ENCODE data around the gene BNIP1.

Gene BNIP1

DNA sequence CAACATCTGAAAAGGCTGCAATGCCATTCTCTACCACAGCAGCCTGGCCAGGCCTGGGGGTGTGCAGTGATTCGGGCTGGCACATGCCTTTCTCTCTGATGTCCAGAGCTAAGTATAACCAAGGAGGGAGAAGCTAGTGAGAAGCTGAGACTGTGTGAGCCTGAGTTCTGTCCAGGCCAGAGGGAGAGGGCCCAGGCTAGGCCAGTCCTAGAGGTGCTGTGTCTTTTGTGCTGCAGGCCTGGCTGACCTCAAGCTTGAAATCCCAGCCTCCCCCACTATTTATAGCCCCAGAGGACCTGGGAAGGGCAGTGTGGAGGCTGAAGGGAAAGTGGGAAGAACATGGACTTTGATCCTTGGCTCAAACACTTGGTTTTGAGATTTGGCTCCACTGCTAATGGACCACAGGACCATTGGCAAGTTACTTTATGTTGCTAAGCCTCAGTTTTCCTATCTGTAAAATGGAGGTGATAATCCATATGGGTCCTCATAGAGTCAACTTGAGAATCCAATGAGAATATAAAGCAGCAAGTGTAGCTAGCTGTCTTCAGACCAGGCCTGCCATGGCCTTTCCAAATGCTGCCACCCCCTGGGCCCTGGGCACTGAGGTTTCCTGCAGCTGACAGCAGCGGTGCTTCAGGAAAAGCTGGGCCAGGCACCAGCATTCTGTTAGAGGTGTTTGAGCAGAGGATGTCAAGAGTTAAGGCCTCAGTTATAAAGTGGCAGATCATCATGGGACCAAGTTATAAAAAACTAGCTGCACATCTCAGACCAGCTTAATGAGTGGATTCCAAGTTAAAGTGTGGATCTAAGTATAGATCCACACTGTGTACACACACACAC is 21.1 kb downstream of the BNIP1 start:
- Histone ChIP-seq H4K20me1 (ENCODE audit: insufficient read depth, low read length, poor library complexity, severe bottlenecking) (no peaks in the 10 kb centered on the region), H3K79me2 (ENCODE audit: insufficient read depth, low read length) (no peaks in the 10 kb centered on the region), H3K36me3 (ENCODE audit: insufficient read depth, low read length) (no peaks in the 10 kb centered on the region), H2AFZ (ENCODE audit: low read length) (no peak overlapping the region), H3F3A (ENCODE audit: low read depth) (no peaks in the 10 kb centered on the region), H3K4me3 (ENCODE audit: low read length, poor library complexity, severe bottlenecking) (no peak overlapping the region), H3K9ac (ENCODE audit: low read depth, low read length, poor library complexity, severe bottlenecking) (no peak overlapping the region), H3K4me2 (ENCODE audit: low read depth, low read length, poor library complexity, severe bottlenecking) (no peak overlapping the region), H3K4me1 (ENCODE audit: insufficient read depth, low read length, poor library complexity, severe bottlenecking) (no peaks in the 10 kb centered on the region), H3K27me3 (ENCODE audit: insufficient read depth, low read length, poor library complexity, severe bottlenecking) (no peaks in the 10 kb centered on the region), H3K9me2 (replicated peaks; ENCODE audit: low read depth, low read length) (no peaks in the 10 kb centered on the region), H3K9me3 (ENCODE audit: insufficient read depth, low read depth, low read length) (no peaks in the 10 kb centered on the region)
- TF ChIP-seq EZH2phosphoT487 (IDR thresholded peaks at IDR 0.05; ENCODE audit: borderline replicate concordance) = no peak
- TF ChIP-seq CTCF (conservative IDR thresholded peaks at IDR 0.05; ENCODE audit: low read length) = no peak

GRCh38 chr5:173172166-173172565 is 27.8 kb downstream of the BNIP1 start:
- no peak overlapping the region for H3K9ac ChIP-seq (ENCODE audit: low read depth, low read length, poor library complexity, severe bottlenecking)
- H3F3A ChIP-seq (ENCODE audit: low read depth) = no peaks in the 10 kb centered on the region
- H3K9me3 ChIP-seq (ENCODE audit: insufficient read depth, low read depth, low read length) = no peaks in the 10 kb centered on the region
- no peaks in the 10 kb centered on the region for H3K36me3 ChIP-seq (ENCODE audit: insufficient read depth, low read length)
- no peak overlapping the region for H3K4me2 ChIP-seq (ENCODE audit: low read depth, low read length, poor library complexity, severe bottlenecking)
- no peaks in the 10 kb centered on the region for H3K27me3 ChIP-seq (ENCODE audit: insufficient read depth, low read length, poor library complexity, severe bottlenecking)
- H2AFZ ChIP-seq (ENCODE audit: low read length) = no peak overlapping the region
- no peaks in the 10 kb centered on the region for H3K79me2 ChIP-seq (ENCODE audit: insufficient read depth, low read length)
- H3K4me1 ChIP-seq (ENCODE audit: insufficient read depth, low read length, poor library complexity, severe bottlenecking) = no peaks in the 10 kb centered on the region
- TF ChIP-seq CTCF (conservative IDR thresholded peaks at IDR 0.05; ENCODE audit: low read length) = no peak
- no peak for TF ChIP-seq EZH2phosphoT487 (IDR thresholded peaks at IDR 0.05; ENCODE audit: borderline replicate concordance)
- no peak overlapping the region for H3K4me3 ChIP-seq (ENCODE audit: low read length, poor library complexity, severe bottlenecking)
- H3K9me2 ChIP-seq (replicated peaks; ENCODE audit: low read depth, low read length) = no peaks in the 10 kb centered on the region
- no peaks in the 10 kb centered on the region for H4K20me1 ChIP-seq (ENCODE audit: insufficient read depth, low read length, poor library complexity, severe bottlenecking)

DNA sequence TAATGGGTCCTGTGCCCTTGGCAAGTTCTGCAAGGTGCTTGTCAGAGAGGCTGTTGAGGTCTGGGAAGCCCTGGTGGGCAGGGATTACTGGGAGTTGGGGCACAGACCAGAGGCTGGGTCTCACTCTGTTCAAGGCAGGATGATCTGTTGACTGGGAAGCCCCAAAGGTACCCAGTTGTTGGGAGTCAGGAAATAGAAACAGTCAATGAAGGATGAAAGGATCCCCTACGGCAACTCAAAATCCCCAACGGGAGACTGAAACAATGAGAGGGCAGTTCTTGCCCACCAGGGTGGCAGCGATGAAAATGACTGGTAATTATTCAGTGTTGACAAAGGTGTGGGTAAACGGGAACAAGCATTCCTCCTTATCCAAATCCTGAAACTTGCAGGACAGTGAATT is 31.2 kb downstream of the BNIP1 start:
- TF ChIP-seq CTCF (conservative IDR thresholded peaks at IDR 0.05; ENCODE audit: low read length) (no peak), EZH2phosphoT487 (IDR thresholded peaks at IDR 0.05; ENCODE audit: borderline replicate concordance) (no peak)
- no peaks in the 10 kb centered on the region for H3K79me2 ChIP-seq (ENCODE audit: insufficient read depth, low read length)
- H3K4me2 ChIP-seq (ENCODE audit: low read depth, low read length, poor library complexity, severe bottlenecking) = no peak overlapping the region
- no peaks in the 10 kb centered on the region for H3K9me2 ChIP-seq (replicated peaks; ENCODE audit: low read depth, low read length)
- no peaks in the 10 kb centered on the region for H3K9me3 ChIP-seq (ENCODE audit: insufficient read depth, low read depth, low read length)
- H3K27me3 ChIP-seq (ENCODE audit: insufficient read depth, low read length, poor library complexity, severe bottlenecking) = no peaks in the 10 kb centered on the region
- H3K4me1 ChIP-seq (ENCODE audit: insufficient read depth, low read length, poor library complexity, severe bottlenecking) = no peaks in the 10 kb centered on the region
- H3K4me3 ChIP-seq (ENCODE audit: low read length, poor library complexity, severe bottlenecking) = no peak overlapping the region
- H3K9ac ChIP-seq (ENCODE audit: low read depth, low read length, poor library complexity, severe bottlenecking) = no peak overlapping the region
- no peaks in the 10 kb centered on the region for H3K36me3 ChIP-seq (ENCODE audit: insufficient read depth, low read length)
- no peaks in the 10 kb centered on the region for H3F3A ChIP-seq (ENCODE audit: low read depth)
- H2AFZ ChIP-seq (ENCODE audit: low read length) = no peak overlapping the region
- H4K20me1 ChIP-seq (ENCODE audit: insufficient read depth, low read length, poor library complexity, severe bottlenecking) = no peaks in the 10 kb centered on the region
